Neuronal stem cell (in vitro differentiated cells): Measurements from ENCODE around the gene GNG4.

ENCODE experiments used
- DNase-seq: peaks from one replicate; pipeline ENCODE4 v3.0.0-alpha.2; 2013; ENCODE audit warnings: low spot score
- H2AFZ ChIP-seq: one replicate; pipeline ENCODE4 v1.6.1; 2013; ENCODE audit warnings: mild to moderate bottlenecking, low read length, inconsistent platforms
- H2AK5ac ChIP-seq: 2 replicates; pipeline ENCODE4 v1.6.1; 2013; ENCODE audit warnings: low read depth, mild to moderate bottlenecking, inconsistent platforms, low read length, moderate library complexity, mixed read lengths
- H2BK120ac ChIP-seq: 2 replicates; pipeline ENCODE4 v1.6.1; 2013; ENCODE audit warnings: low read depth, mild to moderate bottlenecking, inconsistent platforms, low read length, moderate library complexity, mixed read lengths
- H2BK12ac ChIP-seq: one replicate; pipeline ENCODE4 v1.6.1; 2013; ENCODE audit warnings: low read length, inconsistent platforms
- H2BK15ac ChIP-seq: 2 replicates; pipeline ENCODE4 v1.6.1; 2013; ENCODE audit warnings: mild to moderate bottlenecking, low read length, inconsistent platforms, mixed read lengths
- H2BK5ac ChIP-seq: one replicate; pipeline ENCODE4 v1.6.1; 2013; ENCODE audit warnings: inconsistent platforms, mild to moderate bottlenecking, low read length, moderate library complexity
- H3K14ac ChIP-seq: one replicate; pipeline ENCODE4 v1.6.1; 2013; ENCODE audit warnings: low read length, inconsistent platforms
- H3K18ac ChIP-seq: 2 replicates; pipeline ENCODE4 v1.6.1; 2013; ENCODE audit warnings: low read length, inconsistent platforms
- H3K23ac ChIP-seq: 2 replicates; pipeline ENCODE4 v1.6.1; 2013; ENCODE audit warnings: low read depth, mild to moderate bottlenecking, mixed read lengths, low read length, inconsistent platforms; ENCODE audit not compliant: poor library complexity
- H3K27ac ChIP-seq: replicated peaks from 3 replicates; pipeline ENCODE4 v1.5.1; 2013; ENCODE audit warnings: low read length, inconsistent platforms
- H3K27me3 ChIP-seq, 3 experiments: 2 replicates each; pipeline ENCODE4 v1.6.1; 2013; ENCODE audit warnings: low read length in 3 of 3, mild to moderate bottlenecking in 2 of 3, inconsistent platforms in 1 of 3, low read depth in 1 of 3, mixed read lengths in 1 of 3, moderate library complexity in 1 of 3; ENCODE audit not compliant: control insufficient read depth in 3 of 3, insufficient read depth in 3 of 3
- H3K36me3 ChIP-seq, 2 donors: replicated peaks in 1 of 2; 2 replicates each; pipeline ENCODE4 v1.6.1; 2013; ENCODE audit warnings: low read length in 2 of 2; ENCODE audit not compliant: control insufficient read depth in 2 of 2, insufficient read depth in 2 of 2
- H3K4ac ChIP-seq: 2 replicates; pipeline ENCODE4 v1.6.1; 2013; ENCODE audit warnings: inconsistent platforms, mild to moderate bottlenecking, low read length, moderate library complexity
- H3K4me1 ChIP-seq, 2 donors: 1 replicate in 1 of 2; 2 replicates in 1 of 2; pipeline ENCODE4 v1.6.1; 2013; ENCODE audit warnings: low read length in 2 of 2, low read depth in 1 of 2; ENCODE audit not compliant: control insufficient read depth in 2 of 2, insufficient read depth in 1 of 2
- H3K4me2 ChIP-seq: one replicate; pipeline ENCODE4 v1.6.1; 2013; ENCODE audit warnings: mild to moderate bottlenecking, low read length, inconsistent platforms; ENCODE audit not compliant: insufficient read depth, poor library complexity, severe bottlenecking
- H3K4me3 ChIP-seq, 2 donors: 2 replicates each; pipeline ENCODE4 v1.5.1; 2013; ENCODE audit warnings: low read length in 2 of 2, mild to moderate bottlenecking in 2 of 2, inconsistent platforms in 1 of 2, moderate library complexity in 1 of 2
- H3K79me1 ChIP-seq: one replicate; pipeline ENCODE4 v1.6.1; 2013; ENCODE audit warnings: low read depth, mild to moderate bottlenecking, inconsistent platforms, low read length, moderate library complexity
- H3K9ac ChIP-seq: one replicate; pipeline ENCODE4 v1.6.1; 2013; ENCODE audit warnings: mild to moderate bottlenecking, low read depth, low read length, inconsistent platforms; ENCODE audit not compliant: poor library complexity
- H3K9me3 ChIP-seq, 2 donors: replicated peaks in 1 of 2; 2 replicates each; pipeline versions ENCODE3 to v1.6.1; 2013; ENCODE audit warnings: low read length in 2 of 2, mild to moderate bottlenecking in 2 of 2, inconsistent platforms in 1 of 2, low read depth in 1 of 2, mixed read lengths in 1 of 2, moderate library complexity in 1 of 2; ENCODE audit not compliant: control insufficient read depth in 2 of 2, insufficient read depth in 1 of 2
- H4K8ac ChIP-seq: one replicate; pipeline ENCODE4 v1.6.1; 2013; ENCODE audit warnings: low read depth, mild to moderate bottlenecking, inconsistent platforms, low read length, moderate library complexity
- H4K91ac ChIP-seq: one replicate; pipeline ENCODE4 v1.6.1; 2013; ENCODE audit warnings: low read length, low read depth, mild to moderate bottlenecking, inconsistent platforms; ENCODE audit not compliant: poor library complexity
- WGBS, 2 donors: extraction: QIAGEN DNeasy Blood & Tissue Kit; methylation state at CpG; one replicate each; pipeline ENCODE4 v1.1.7; 2013; ENCODE audit warnings: missing lambda C conversion rate in 2 of 2, mixed read lengths in 1 of 2; ENCODE audit not compliant: insufficient read length in 2 of 2, insufficient replicate concordance in 1 of 2; ENCODE audit errors: extremely low coverage in 2 of 2; 5-methylcytosine and 5-hydroxymethylcytosine counted together

The GNG4 gene

DNA sequence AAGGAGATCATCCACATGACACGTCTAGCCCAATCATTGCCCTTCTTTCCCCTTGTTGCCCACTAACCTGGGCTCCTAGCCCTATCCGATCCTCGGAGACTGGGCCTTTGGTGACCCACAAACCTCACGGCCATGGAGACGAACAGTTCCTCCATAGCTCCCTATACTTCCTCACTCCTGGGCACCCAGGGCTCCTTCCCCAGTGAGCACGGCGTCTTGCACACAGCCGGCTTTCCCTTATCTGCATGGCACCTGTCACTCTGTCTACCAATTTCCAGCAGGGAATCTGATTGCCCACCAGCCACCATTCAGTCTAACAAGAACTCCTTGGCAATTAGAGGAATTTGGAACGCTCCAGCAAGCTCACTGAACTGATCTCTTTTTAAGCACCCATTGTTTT, 3.1 kb downstream of the GNG4 start:
- Histone ChIP-seq H2BK15ac (no peak overlapping the region), H3K4me2 (no peak overlapping the region), H4K8ac (no peak overlapping the region), H3K4ac (no peak overlapping the region), H2AK5ac (no peak overlapping the region), H3K79me1 (no peaks in the 10 kb centered on the region), H2BK12ac (no peak overlapping the region), H3K4me3 (no peak overlapping the region), H2BK120ac (no peak overlapping the region), H3K27me3 (peaks cover 0 to 15% (median 11%) of the 10 kb centered on the region in 3 experiments), H3K9ac (no peak overlapping the region), H3K18ac (no peak overlapping the region), H2BK5ac (no peak overlapping the region), H3K23ac (no peak overlapping the region), H3K14ac (no peak overlapping the region), H3K27ac (no peak overlapping the region), H3K9me3 (peaks cover 0 to 9% of the 10 kb centered on the region in 2 donors), H4K91ac (no peak overlapping the region), H2AFZ (no peak overlapping the region), H3K36me3 (peaks cover 0 to 7% of the 10 kb centered on the region in 2 donors), H3K4me1 (peaks cover 9 to 28% of the 10 kb centered on the region in 2 donors)
- DNase-seq: no peak
- no CpG with 5 or more reads among the region's 9 CpGs for WGBS, 2 donors

DNA sequence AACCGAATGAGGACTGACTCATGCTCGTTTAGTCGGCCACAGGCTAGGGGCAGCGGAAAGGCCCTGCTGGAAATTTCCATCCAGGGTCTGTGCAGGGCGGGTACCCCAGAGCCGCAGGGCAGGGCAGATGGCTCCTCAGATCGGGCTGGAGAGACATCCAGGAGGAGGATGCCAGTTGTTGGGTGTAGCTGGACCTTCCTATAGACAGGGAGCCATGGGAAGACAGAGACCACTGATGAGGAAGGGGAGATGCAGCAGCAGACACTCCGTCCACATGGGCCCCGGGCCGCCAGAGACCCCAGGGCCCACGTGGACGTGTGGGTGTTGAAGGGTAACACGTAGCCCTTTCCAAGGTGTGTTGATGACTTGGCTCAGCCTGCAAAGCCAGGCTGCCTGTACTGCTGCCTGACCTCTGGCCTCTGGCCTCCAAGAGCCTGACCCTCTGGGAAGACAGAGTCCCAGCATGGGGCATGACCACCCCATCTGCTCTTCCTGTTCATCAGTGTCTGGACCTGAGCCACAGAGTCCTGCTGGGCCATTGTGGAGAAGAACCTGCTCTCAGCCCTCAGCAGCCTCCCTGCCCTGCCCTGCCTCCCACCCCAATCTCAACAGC, 4.8 kb downstream of the GNG4 start:
- no peak overlapping the region for H3K14ac ChIP-seq
- H3K4ac ChIP-seq: no peak overlapping the region
- no peak overlapping the region for H2BK120ac ChIP-seq
- peaks cover 0 to 6% of the 10 kb centered on the region in 2 donors for H3K9me3 ChIP-seq
- H3K9ac ChIP-seq: no peak overlapping the region
- peaks cover 9 to 28% of the 10 kb centered on the region in 2 donors for H3K4me1 ChIP-seq
- no peak overlapping the region for H2BK5ac ChIP-seq
- no CpG with 5 or more reads among the region's 13 CpGs for WGBS, 2 donors
- H2AFZ ChIP-seq: no peak overlapping the region
- no peak overlapping the region for H2AK5ac ChIP-seq
- no peak overlapping the region for H4K8ac ChIP-seq
- no peak overlapping the region for H3K23ac ChIP-seq
- peaks cover 0 to 8% (median 0%) of the 10 kb centered on the region in 3 experiments for H3K27me3 ChIP-seq
- H3K27ac ChIP-seq: no peak overlapping the region
- no peak overlapping the region for H4K91ac ChIP-seq
- H2BK15ac ChIP-seq: no peak overlapping the region
- H3K18ac ChIP-seq: peak overlapping the region; percentile 32
- H3K4me3 ChIP-seq: no peak overlapping the region
- no peak for DNase-seq
- H3K4me2 ChIP-seq: no peak overlapping the region
- peaks cover 0 to 7% of the 10 kb centered on the region in 2 donors for H3K36me3 ChIP-seq
- no peak overlapping the region for H2BK12ac ChIP-seq
- no peaks in the 10 kb centered on the region for H3K79me1 ChIP-seq

DNA sequence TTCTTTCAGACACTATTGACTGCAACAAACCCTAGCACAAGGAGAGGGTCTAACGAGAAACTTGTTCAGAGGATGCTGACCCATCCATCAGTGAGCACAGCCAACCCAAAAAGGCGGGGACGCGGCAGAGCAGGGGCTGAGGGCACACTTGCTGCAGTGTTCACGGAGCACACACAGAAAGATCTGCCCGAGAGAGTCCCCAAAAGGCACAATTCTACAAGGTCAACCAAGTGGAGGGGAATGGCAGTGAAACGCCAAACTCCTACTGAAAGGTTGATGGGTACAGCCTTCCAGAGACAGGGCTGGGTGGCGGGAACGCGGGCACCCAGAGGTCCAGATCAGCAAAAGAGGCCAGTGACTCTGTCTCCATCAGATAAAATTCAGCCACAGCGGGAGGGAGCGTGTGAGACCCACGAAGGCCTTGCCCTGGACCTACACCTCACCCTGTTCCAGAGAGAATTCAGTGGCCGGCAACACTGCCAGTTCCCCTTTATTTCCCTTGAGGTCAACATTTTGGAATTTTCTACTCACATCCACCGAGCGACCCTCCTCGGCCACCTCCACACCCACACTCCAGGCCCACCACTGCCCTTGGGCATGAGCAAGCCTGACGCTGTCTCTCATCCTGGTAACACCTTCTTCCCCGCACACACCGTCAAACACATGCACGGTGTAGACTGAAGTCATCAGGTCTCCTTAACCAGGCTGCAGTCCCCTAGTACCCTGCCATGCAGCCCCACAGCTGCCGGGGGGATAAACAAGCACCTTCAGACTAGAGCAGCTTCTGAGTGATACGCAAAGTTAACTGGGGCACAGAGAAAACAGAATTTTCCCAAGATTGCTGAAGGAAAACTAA, 5.5 kb downstream of the GNG4 start:
- WGBS, 2 donors: no CpG with 5 or more reads among the region's 23 CpGs
- Histone ChIP-seq H2AK5ac (no peak overlapping the region), H4K91ac (no peak overlapping the region), H3K79me1 (no peaks in the 10 kb centered on the region), H3K4me2 (no peak overlapping the region), H3K4ac (no peak overlapping the region), H4K8ac (no peak overlapping the region), H3K9ac (no peak overlapping the region), H3K4me3 (peak overlapping the region in 1 of 2 donors; percentile 24), H2BK15ac (no peak overlapping the region), H2BK5ac (no peak overlapping the region), H3K9me3 (peaks cover 0 to 6% of the 10 kb centered on the region in 2 donors), H3K23ac (no peak overlapping the region), H2AFZ (no peak overlapping the region), H3K18ac (no peak overlapping the region), H3K36me3 (peaks cover 0 to 7% of the 10 kb centered on the region in 2 donors), H3K14ac (no peak overlapping the region), H3K27ac (no peak overlapping the region), H3K27me3 (peaks cover 0 to 8% (median 0%) of the 10 kb centered on the region in 3 experiments), H2BK12ac (no peak overlapping the region), H3K4me1 (peaks cover 9 to 28% of the 10 kb centered on the region in 2 donors), H2BK120ac (no peak overlapping the region)
- DNase-seq: no peak

DNA sequence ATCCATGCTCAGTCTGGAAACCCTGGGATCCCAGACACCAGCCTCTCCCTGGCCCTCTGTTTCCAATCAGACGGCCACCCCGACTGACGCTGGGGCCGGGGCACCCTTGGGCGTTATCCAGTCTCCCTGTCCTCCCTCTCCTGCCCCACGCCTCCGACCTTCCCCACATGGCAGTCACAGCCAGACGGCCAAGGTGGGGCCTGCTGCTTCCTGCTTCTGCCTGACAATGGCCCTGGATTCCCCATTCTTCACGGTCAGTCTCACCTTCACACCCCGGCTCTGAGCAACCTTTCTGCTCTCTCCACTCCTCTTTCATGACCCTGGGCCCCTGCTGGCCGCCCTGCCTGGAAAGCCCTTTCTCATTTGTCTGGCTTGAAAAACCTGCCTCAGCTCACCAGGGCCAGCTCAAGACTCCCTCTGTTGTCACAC, 6.6 kb downstream of the GNG4 start:
- no peak overlapping the region for H4K8ac ChIP-seq
- peak overlapping the region; percentile 22 for H3K14ac ChIP-seq
- no peak overlapping the region for H2AFZ ChIP-seq
- H2BK12ac ChIP-seq: no peak overlapping the region
- H3K18ac ChIP-seq: no peak overlapping the region
- H2BK120ac ChIP-seq: no peak overlapping the region
- H3K36me3 ChIP-seq: peaks cover 0 to 7% of the 10 kb centered on the region in 2 donors
- no peak overlapping the region for H2BK5ac ChIP-seq
- H3K4me3 ChIP-seq: no peak overlapping the region
- no peaks in the 10 kb centered on the region for H3K79me1 ChIP-seq
- H3K9me3 ChIP-seq: peaks cover 0 to 6% of the 10 kb centered on the region in 2 donors
- no CpG with 5 or more reads among the region's 11 CpGs for WGBS, 2 donors
- H3K27me3 ChIP-seq: peaks cover 0 to 2% (median 0%) of the 10 kb centered on the region in 3 experiments
- H3K4ac ChIP-seq: no peak overlapping the region
- H3K27ac ChIP-seq: no peak overlapping the region
- no peak overlapping the region for H4K91ac ChIP-seq
- H3K9ac ChIP-seq: no peak overlapping the region
- no peak overlapping the region for H2BK15ac ChIP-seq
- H2AK5ac ChIP-seq: peak overlapping the region; percentile 8
- H3K4me2 ChIP-seq: no peak overlapping the region
- no peak overlapping the region for H3K23ac ChIP-seq
- peaks cover 5 to 26% of the 10 kb centered on the region in 2 donors for H3K4me1 ChIP-seq
- no peak for DNase-seq
